Measurements from ENCODE around the gene PKP1. TPM values are rescaled to one million over a fixed set of nuclear protein-coding genes. Genes with fewer than 3 reads are reported as not detected.

The PKP1 gene
- total and polyA plus RNA-seq, 10 of the 15 experiments (the other 5 are each of a cell fraction or from before 2014, with no cell fraction given), result 0.03 TPM; not detected in 9

DNA sequence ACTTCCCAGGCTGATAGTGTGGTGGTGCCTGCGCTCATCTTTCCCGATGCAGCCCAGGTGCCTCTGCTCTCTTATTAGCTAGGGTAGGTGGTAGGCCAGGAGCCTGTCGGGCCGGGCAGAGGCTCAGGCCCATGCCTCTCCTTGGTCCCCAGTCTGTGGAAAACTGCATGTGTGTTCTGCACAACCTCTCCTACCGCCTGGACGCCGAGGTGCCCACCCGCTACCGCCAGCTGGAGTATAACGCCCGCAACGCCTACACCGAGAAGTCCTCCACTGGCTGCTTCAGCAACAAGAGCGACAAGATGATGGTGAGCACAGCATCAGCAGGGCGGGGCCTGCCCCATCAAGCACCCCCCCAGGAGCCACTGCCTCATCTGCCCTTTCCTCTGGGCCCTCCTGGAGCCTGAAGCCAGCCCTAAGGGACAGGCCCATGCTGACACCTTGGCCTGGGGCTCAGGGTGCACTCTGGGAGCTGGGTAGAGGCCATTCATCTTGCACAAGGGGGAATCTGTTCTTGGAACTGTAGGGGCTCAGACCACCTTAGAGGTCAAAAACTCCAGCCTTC is 38.6 kb downstream of the PKP1 start:
- no peak overlapping the region for H3K4me2 ChIP-seq (ENCODE audit: control insufficient read depth, insufficient read depth)
- SMC1A ChIA-PET (ENCODE audit: uncharacterized antibody, unreplicated experiment), result no interaction called here

More for the DNA sequence above, 38.6 kb downstream of the PKP1 start:
- no peak for ATAC-seq
- CTCF ChIA-PET, result no interaction called here
- no peak for FAIRE-seq
- H3K9me3 ChIP-seq (replicated peaks; ENCODE audit: control insufficient read depth, insufficient read depth, low read length), result no peaks in the 10 kb centered on the region
- intact Hi-C loops (cut with micrococcal nuclease; ENCODE audit: unreplicated experiment) (no loop called here), in situ Hi-C loops (cut with MboI) (no loop called here)
- no peaks in the 10 kb centered on the region for H3K79me2 ChIP-seq (ENCODE audit: control insufficient read depth, insufficient read depth, low read length)
- no peaks in the 10 kb centered on the region for H3K36me3 ChIP-seq (ENCODE audit: control insufficient read depth in 2 of 2, insufficient read depth in 2 of 2, low read length in 1 of 2)
- POLR2A ChIA-PET, result no interaction called here
- H3K4me1 ChIP-seq (ENCODE audit: control insufficient read depth, insufficient read depth, low read length), result no peaks in the 10 kb centered on the region
- TF ChIP-seq CREB1 (IDR thresholded peaks at IDR 0.05; ENCODE audit: low read depth) (no peak), RCOR1 (conservative IDR thresholded peaks at IDR 0.05; ENCODE audit: low read depth, low read length) (no peak), CHD1 (IDR thresholded peaks at IDR 0.05; ENCODE audit: low read depth, low read length) (no peak), DPF2 (IDR thresholded peaks at IDR 0.05) (no peak), ZZZ3 (IDR thresholded peaks at IDR 0.05; ENCODE audit: control insufficient read depth, insufficient read length, low read depth) (no peak), POU2F2 (IDR thresholded peaks at IDR 0.05; ENCODE audit: borderline replicate concordance, low read depth, low read length) (no peak), SUPT20H (IDR thresholded peaks at IDR 0.05; ENCODE audit: borderline replicate concordance, control insufficient read depth, low read depth, low read length) (no peak)
- TF ChIP-seq, protein P1, sequence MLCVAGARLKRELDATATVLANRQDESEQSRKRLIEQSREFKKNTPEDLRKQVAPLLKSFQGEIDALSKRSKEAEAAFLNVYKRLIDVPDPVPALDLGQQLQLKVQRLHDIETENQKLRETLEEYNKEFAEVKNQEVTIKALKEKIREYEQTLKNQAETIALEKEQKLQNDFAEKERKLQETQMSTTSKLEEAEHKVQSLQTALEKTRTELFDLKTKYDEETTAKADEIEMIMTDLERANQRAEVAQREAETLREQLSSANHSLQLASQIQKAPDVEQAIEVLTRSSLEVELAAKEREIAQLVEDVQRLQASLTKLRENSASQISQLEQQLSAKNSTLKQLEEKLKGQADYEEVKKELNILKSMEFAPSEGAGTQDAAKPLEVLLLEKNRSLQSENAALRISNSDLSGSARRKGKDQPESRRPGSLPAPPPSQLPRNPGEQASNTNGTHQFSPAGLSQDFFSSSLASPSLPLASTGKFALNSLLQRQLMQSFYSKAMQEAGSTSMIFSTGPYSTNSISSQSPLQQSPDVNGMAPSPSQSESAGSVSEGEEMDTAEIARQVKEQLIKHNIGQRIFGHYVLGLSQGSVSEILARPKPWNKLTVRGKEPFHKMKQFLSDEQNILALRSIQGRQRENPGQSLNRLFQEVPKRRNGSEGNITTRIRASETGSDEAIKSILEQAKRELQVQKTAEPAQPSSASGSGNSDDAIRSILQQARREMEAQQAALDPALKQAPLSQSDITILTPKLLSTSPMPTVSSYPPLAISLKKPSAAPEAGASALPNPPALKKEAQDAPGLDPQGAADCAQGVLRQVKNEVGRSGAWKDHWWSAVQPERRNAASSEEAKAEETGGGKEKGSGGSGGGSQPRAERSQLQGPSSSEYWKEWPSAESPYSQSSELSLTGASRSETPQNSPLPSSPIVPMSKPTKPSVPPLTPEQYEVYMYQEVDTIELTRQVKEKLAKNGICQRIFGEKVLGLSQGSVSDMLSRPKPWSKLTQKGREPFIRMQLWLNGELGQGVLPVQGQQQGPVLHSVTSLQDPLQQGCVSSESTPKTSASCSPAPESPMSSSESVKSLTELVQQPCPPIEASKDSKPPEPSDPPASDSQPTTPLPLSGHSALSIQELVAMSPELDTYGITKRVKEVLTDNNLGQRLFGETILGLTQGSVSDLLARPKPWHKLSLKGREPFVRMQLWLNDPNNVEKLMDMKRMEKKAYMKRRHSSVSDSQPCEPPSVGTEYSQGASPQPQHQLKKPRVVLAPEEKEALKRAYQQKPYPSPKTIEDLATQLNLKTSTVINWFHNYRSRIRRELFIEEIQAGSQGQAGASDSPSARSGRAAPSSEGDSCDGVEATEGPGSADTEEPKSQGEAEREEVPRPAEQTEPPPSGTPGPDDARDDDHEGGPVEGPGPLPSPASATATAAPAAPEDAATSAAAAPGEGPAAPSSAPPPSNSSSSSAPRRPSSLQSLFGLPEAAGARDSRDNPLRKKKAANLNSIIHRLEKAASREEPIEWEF (IDR thresholded peaks at IDR 0.05; ENCODE audit: insufficient replicate concordance, low read depth, low read length), result no peak
- TF ChIP-seq, protein P2, sequence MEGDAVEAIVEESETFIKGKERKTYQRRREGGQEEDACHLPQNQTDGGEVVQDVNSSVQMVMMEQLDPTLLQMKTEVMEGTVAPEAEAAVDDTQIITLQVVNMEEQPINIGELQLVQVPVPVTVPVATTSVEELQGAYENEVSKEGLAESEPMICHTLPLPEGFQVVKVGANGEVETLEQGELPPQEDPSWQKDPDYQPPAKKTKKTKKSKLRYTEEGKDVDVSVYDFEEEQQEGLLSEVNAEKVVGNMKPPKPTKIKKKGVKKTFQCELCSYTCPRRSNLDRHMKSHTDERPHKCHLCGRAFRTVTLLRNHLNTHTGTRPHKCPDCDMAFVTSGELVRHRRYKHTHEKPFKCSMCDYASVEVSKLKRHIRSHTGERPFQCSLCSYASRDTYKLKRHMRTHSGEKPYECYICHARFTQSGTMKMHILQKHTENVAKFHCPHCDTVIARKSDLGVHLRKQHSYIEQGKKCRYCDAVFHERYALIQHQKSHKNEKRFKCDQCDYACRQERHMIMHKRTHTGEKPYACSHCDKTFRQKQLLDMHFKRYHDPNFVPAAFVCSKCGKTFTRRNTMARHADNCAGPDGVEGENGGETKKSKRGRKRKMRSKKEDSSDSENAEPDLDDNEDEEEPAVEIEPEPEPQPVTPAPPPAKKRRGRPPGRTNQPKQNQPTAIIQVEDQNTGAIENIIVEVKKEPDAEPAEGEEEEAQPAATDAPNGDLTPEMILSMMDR (IDR thresholded peaks at IDR 0.05 in 2 of 3, conservative IDR thresholded peaks at IDR 0.05 in 1 of 3; ENCODE audit: control insufficient read depth in 2 of 3, extremely low read depth in 1 of 3, insufficient read depth in 1 of 3, low read depth in 3 of 3, low read length in 3 of 3), result no peak
- TF ChIP-seq, protein P3, sequence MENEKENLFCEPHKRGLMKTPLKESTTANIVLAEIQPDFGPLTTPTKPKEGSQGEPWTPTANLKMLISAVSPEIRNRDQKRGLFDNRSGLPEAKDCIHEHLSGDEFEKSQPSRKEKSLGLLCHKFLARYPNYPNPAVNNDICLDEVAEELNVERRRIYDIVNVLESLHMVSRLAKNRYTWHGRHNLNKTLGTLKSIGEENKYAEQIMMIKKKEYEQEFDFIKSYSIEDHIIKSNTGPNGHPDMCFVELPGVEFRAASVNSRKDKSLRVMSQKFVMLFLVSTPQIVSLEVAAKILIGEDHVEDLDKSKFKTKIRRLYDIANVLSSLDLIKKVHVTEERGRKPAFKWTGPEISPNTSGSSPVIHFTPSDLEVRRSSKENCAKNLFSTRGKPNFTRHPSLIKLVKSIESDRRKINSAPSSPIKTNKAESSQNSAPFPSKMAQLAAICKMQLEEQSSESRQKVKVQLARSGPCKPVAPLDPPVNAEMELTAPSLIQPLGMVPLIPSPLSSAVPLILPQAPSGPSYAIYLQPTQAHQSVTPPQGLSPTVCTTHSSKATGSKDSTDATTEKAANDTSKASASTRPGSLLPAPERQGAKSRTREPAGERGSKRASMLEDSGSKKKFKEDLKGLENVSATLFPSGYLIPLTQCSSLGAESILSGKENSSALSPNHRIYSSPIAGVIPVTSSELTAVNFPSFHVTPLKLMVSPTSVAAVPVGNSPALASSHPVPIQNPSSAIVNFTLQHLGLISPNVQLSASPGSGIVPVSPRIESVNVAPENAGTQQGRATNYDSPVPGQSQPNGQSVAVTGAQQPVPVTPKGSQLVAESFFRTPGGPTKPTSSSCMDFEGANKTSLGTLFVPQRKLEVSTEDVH (IDR thresholded peaks at IDR 0.05; ENCODE audit: low read depth, partially characterized antibody), result no peak
- no peak overlapping the region for H3K27ac ChIP-seq (ENCODE audit: control insufficient read depth, insufficient read depth)
- H3K27me3 ChIP-seq (replicated peaks in 1 of 2; ENCODE audit: control insufficient read depth in 2 of 2, insufficient read depth in 2 of 2, low read length in 1 of 2), result peaks cover 0 to 17% of the 10 kb centered on the region in 2 experiments; a peak in 3 of 4 replicates
- no peak overlapping the region for H3K9ac ChIP-seq (ENCODE audit: control insufficient read depth, insufficient read depth, low read length)
- H4K20me1 ChIP-seq (ENCODE audit: control insufficient read depth, insufficient read depth), result no peaks in the 10 kb centered on the region
- RAD21 ChIA-PET (ENCODE audit: unreplicated experiment), result no interaction called here
- no TSS peak for BruUV-seq (replicated peaks)
- no peak overlapping the region for H3K4me3 ChIP-seq
- no peak overlapping the region for H2AFZ ChIP-seq (ENCODE audit: control insufficient read depth, low read depth, low read length)
- 42% methylated on average over 15 of the region's 15 CpGs for WGBS (ENCODE audit: insufficient coverage, insufficient replicate concordance, low lambda C conversion rate, missing lambda C conversion rate)
- DNase-seq (ENCODE audit: low read depth, low spot score), result no peak
